Glutamatergic neuron (in vitro differentiated cells): ENCODE measurements around the gene IQSEC3. TPM values are rescaled to one million over a fixed set of nuclear protein-coding genes. Genes with fewer than 3 reads are reported as not detected.
"Not testable (repeated sequence)": the region's sequence is repeated elsewhere in the genome, so short reads cannot be mapped to it uniquely, and the experiment has no call there.

Experiments
- DNase-seq: peaks from one replicate; pipeline ENCODE4 v3.0.0; 2022
- H3K27ac Mint-ChIP-seq: one replicate; pipeline ENCODE4 v1.8.0; 2020; ENCODE audit warnings: mild to moderate bottlenecking, mixed read lengths, inconsistent platforms; ENCODE audit not compliant: unreplicated experiment
- H3K27me3 Mint-ChIP-seq: one replicate; pipeline ENCODE4 v1.8.0; 2020; ENCODE audit warnings: mild to moderate bottlenecking, moderate library complexity, mixed read lengths, inconsistent platforms; ENCODE audit not compliant: unreplicated experiment
- H3K36me3 Mint-ChIP-seq: one replicate; pipeline ENCODE4 v1.8.0; 2020; ENCODE audit warnings: mild to moderate bottlenecking, mixed read lengths, inconsistent platforms; ENCODE audit not compliant: unreplicated experiment
- H3K4me1 Mint-ChIP-seq: one replicate; pipeline ENCODE4 v1.8.0; 2020; ENCODE audit warnings: mild to moderate bottlenecking, low read depth, mixed read lengths, inconsistent platforms; ENCODE audit not compliant: unreplicated experiment
- H3K4me3 Mint-ChIP-seq: one replicate; pipeline ENCODE4 v1.8.0; 2020; ENCODE audit warnings: mild to moderate bottlenecking, mixed read lengths, inconsistent platforms; ENCODE audit not compliant: unreplicated experiment
- H3K9me3 Mint-ChIP-seq: one replicate; pipeline ENCODE4 v1.8.0; 2020; ENCODE audit warnings: mild to moderate bottlenecking, moderate library complexity, mixed read lengths, inconsistent platforms; ENCODE audit not compliant: unreplicated experiment
- CTCF ChIP-seq: fragments of 200-600 bp; sonication (generic); IDR thresholded peaks from one replicate; pipeline ENCODE4 v1.5.0; 2021; ENCODE audit not compliant: partially characterized antibody, unreplicated experiment
- total RNA-seq: library from RNA; stranded (reverse); fragmentation: NEBNext Ultra II Directional; extraction: Animal tissue kit (Norgen Biotek cat#: 25700); gene quantifications from one replicate; pipeline ENCODE4 v1.2.1, GENCODE V29; 2021; ENCODE audit not compliant: unreplicated experiment

IQSEC3 gene
- total RNA-seq, 1 donor from 2014 or later, result 41.4 TPM

- H3K4me3 Mint-ChIP-seq, result peak overlapping the region; percentile 36
- H3K4me1 Mint-ChIP-seq, result peaks cover 15% of the 10 kb centered on the region
- peaks cover 12% of the 10 kb centered on the region for H3K27me3 Mint-ChIP-seq
- H3K36me3 Mint-ChIP-seq, result peaks cover 8% of the 10 kb centered on the region
- no peak for TF ChIP-seq CTCF
- H3K27ac Mint-ChIP-seq, result no peak overlapping the region
- H3K9me3 Mint-ChIP-seq, result peaks cover 14% of the 10 kb centered on the region
- DNase-seq, result no peak
Observed at GRCh38 chr12:212415-212714, 145.8 kb downstream of the IQSEC3 start.

GRCh38 chr12:212715-213526, 146.4 kb downstream of the IQSEC3 start:
- H3K27me3 Mint-ChIP-seq, result peaks cover 13% of the 10 kb centered on the region
- no peak overlapping the region for H3K4me3 Mint-ChIP-seq
- H3K4me1 Mint-ChIP-seq, result peaks cover 16% of the 10 kb centered on the region
- peaks cover 8% of the 10 kb centered on the region for H3K36me3 Mint-ChIP-seq
- DNase-seq, result no peak
- no peak overlapping the region for H3K27ac Mint-ChIP-seq
- peaks cover 14% of the 10 kb centered on the region for H3K9me3 Mint-ChIP-seq
- TF ChIP-seq CTCF, result no peak

GRCh38 chr12:213527-213932, 147.0 kb downstream of the IQSEC3 start:
- Mint-ChIP-seq H3K9me3 (peaks cover 14% of the 10 kb centered on the region), H3K4me3 (no peak overlapping the region), H3K4me1 (peaks cover 19% of the 10 kb centered on the region), H3K27me3 (peaks cover 12% of the 10 kb centered on the region), H3K27ac (no peak overlapping the region), H3K36me3 (peaks cover 8% of the 10 kb centered on the region)
- DNase-seq, result no peak
- TF ChIP-seq CTCF, result no peak

GRCh38 chr12:214003-214741, 147.6 kb downstream of the IQSEC3 start, which contains the start of gene SLC6A12:
Gene SLC6A12 (minus strand): TSS chr12:214157. CDS start chr12:209986, 4,171 bp downstream.
- H3K27ac Mint-ChIP-seq, result no peak within 1 kb of the TSS
- H3K9me3 Mint-ChIP-seq, result peaks cover 10% of the 10 kb centered on the region
- no peak for TF ChIP-seq CTCF
- H3K4me1 Mint-ChIP-seq, result peaks cover 20% of the 10 kb centered on the region
- no peak within 1 kb of the TSS for H3K4me3 Mint-ChIP-seq
- DNase-seq, result no peak
- H3K27me3 Mint-ChIP-seq, result peaks cover 12% of the 10 kb centered on the region
- peaks cover 8% of the 10 kb centered on the region for H3K36me3 Mint-ChIP-seq

- H3K27me3 Mint-ChIP-seq, result peaks cover 12% of the 10 kb centered on the region
Observed at GRCh38 chr12:215116-215515, 148.5 kb downstream of the IQSEC3 start.

GRCh38 chr12:217029-217428, 150.5 kb downstream of the IQSEC3 start:
- Mint-ChIP-seq H3K4me1 (peaks cover 20% of the 10 kb centered on the region), H3K4me3 (peak overlapping the region; percentile 14), H3K9me3 (peaks cover 11% of the 10 kb centered on the region)
- H3K36me3 Mint-ChIP-seq, DNase-seq, H3K27ac Mint-ChIP-seq, H3K27me3 Mint-ChIP-seq: not testable (repeated sequence)

More at GRCh38 chr12:215116-215515, 148.5 kb downstream of the IQSEC3 start:
- H3K36me3 Mint-ChIP-seq, result peaks cover 4% of the 10 kb centered on the region
- H3K4me1 Mint-ChIP-seq, result peaks cover 25% of the 10 kb centered on the region
- H3K9me3 Mint-ChIP-seq, result peaks cover 9% of the 10 kb centered on the region
- H3K27ac Mint-ChIP-seq, result no peak overlapping the region
- no peak overlapping the region for H3K4me3 Mint-ChIP-seq
- TF ChIP-seq CTCF, result no peak
- DNase-seq, result no peak
